CD4-positive, alpha-beta T cell treated with Interferon alpha-2 for 1 hour (primary cell): ENCODE data around the gene BCAS3.

Experiments used
- DNase-seq, 2 donors: peaks; one replicate each; pipeline ENCODE4 v3.0.0-alpha.2; 2020 to 2022

Gene BCAS3

DNA sequence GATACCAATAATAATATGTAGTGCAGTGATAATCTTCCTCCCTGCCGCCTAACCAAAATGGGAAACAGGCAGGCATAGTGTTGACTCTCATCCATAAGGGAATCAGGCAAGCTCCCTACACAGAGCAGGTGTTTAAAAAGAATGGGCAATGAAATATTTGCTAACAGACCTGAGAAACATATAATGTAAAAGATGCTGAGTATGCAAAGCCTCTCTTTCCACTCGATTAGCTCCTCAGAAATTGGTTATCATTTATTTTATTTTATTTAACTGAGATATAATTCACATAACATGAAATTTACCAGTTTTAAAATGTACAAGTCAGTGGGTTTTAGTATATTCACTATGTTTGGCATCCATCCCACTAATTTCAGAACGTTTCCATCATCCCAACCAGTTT lies 404.3 kb downstream of the BCAS3 start:
- DNase-seq = no peak

- no peak for DNase-seq
Observed at GRCh38 chr17:61084260-61084659, 406.6 kb downstream of the BCAS3 start.

GRCh38 chr17:61087024-61087423 lies 409.4 kb downstream of the BCAS3 start:
- no peak for DNase-seq

DNA sequence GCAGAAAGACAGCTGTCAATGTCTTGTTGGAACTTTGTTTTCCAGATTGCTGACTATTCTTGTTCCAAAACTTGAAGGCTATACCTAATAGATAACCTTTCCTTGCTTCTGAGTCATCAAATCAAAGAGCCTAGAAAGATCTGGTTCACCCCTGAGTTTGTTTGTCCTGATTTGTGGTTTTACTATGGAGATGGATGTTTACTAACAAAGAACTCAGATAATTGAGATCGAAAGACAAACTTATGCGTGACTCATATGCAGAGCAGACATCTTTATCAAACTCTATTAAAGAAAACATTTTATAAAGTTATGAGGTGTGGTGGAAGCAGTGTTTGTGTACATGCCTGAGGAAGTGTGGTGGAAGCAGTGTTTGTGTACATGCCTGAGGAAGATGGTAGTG lies 410.9 kb downstream of the BCAS3 start:
- no peak for DNase-seq

DNA sequence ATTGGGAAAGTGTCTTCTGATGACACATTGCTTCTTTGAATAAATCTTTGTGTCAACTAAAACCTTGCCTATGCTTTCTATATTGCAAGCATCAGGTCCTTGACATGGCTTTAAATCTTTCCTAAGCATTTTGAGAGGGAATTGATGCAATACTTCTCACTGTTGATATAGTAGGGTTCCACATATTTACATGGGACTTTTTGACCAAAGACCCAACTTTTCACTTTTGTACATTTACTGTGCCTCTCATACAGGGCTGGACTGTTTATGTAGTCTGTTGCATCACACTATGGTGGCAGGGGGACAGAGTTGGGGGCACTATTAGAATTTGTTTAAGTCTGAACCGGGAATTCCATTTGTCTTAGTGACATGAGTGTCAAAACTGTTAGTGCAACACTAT lies 413.4 kb downstream of the BCAS3 start:
- DNase-seq = no peak

DNA sequence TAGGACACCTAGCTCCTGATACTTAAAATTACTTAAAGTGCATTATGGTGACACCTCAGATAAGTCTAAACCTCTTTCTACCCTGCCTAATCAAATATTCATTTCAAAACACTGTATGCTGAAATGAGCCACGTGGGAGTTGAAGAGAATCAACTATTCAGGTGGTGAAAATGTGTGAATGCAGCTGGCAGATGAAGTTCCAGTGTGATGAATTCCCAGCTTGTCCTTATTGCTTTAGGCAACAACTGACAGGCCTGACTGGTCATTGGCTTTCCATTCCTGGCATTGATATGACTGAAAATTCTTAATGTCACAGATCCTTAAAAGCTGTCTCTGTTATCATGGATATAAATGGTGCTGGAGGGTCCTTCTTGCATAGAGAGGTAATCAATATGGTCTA lies 420.1 kb downstream of the BCAS3 start:
- no peak for DNase-seq

DNA sequence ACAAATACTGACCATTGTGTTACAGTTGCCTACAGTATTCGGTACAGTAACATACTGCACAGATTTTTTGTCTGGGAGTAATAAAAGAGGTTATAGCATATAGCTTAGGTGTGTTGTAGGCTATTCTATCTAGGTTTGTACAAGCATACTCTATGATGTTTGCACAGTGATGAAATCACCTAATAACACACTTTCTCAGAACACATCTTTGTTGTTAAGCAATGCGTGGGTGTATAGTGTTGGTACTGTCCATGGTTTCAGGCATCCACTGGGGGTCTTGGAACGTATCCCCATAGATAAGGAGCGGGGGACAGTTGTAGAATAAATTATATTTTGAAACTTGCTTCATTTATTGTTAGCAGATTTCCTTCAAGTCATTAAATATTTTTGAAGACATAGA lies 428.7 kb downstream of the BCAS3 start:
- no peak for DNase-seq

DNA sequence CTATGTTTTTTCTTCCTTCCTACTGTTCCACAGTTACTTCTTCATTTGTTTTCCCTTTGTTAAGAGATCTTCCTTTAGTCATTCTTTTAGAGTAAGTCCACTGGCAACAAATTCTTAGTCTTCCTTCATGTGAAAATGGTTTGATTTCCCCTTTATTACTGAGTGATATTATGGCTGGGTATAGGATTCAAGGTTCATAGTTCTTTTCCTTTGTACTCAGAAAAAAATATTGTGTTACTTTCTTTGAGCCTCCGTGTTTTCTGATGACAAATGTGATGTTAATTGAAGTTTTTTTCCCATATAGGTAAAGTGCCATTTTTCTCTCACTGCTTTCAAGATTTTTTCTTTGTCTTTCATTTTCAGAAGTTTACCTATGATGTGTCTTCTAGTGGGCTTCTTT lies 438.9 kb downstream of the BCAS3 start:
- DNase-seq = no peak

- DNase-seq = no peak
Observed at GRCh38 chr17:61117983-61118382, 440.3 kb downstream of the BCAS3 start.

DNA sequence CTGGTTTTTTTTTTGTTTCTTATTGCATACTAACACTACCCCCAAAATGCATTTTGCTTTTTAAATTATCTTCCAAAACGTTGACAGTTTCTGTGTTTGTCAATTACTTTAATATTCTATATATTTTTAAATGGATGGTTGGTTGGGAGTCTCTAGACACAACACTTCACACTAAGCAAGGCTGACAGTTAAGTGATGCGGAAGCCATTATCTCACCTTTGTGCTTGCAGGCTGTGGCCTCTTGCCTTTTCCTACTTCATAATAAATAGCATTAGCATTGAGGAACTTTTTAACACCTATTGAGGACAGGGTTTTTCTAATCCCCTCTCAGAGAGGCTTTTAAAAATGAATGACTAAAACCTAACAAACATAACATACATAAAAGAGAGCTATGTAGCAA lies 441.2 kb downstream of the BCAS3 start:
- DNase-seq = no peak

- no peak for DNase-seq
Observed at GRCh38 chr17:61122326-61122913, 444.8 kb downstream of the BCAS3 start.

DNA sequence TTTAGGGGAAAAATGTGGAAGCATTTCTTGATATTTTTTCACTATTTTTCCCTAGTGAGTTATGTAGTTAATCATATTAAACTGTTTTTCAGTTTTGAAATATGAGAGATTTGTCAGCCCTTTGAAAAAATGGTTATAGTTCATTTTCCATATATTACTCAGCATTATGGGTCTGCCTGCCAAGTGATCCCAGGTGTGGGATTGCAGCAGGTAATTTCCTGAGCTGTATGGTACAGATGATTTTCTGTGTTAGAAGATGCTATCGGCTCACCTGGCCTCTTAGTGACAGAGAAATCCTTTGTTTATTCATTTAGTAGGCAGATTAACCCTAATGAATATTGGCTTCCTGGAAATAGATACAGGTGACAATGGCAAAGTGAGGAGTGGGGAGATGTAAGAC lies 446.9 kb downstream of the BCAS3 start:
- no peak for DNase-seq

DNA sequence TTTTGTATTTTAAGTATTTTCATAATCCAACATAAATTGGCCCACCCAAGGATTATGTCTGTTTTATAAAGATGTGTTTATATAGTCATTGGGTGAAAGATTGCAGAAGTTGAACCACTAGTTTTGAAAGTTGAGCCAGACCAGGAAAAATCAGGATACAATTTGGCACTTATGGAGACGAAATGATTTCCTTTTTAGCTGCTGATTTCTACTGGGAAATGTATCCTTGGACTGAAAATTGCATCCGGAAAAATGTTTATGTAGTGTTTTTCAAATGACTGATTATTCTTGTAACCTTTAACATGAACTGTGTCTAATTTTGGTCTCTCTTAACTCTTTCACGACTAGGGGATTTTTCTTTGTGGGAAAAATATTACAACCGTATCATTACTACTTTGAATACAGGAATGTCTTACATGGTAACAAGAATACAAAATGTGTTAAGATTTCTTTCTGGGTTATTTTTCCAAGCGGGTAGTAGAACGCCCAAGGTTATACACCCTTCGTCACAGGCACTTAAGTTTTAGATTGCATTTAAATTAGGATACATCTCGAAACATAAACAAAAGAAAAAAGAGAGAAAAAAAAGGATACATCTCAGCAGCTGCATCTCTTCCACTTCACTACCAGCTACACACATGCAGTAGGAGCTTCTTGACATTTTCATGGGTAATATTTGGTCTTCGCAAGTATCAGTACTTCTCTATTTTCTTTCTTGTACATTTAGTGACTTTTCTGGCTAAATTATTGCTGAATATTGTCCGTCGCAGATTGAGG lies 449.0 kb downstream of the BCAS3 start:
- DNase-seq = no peak

DNA sequence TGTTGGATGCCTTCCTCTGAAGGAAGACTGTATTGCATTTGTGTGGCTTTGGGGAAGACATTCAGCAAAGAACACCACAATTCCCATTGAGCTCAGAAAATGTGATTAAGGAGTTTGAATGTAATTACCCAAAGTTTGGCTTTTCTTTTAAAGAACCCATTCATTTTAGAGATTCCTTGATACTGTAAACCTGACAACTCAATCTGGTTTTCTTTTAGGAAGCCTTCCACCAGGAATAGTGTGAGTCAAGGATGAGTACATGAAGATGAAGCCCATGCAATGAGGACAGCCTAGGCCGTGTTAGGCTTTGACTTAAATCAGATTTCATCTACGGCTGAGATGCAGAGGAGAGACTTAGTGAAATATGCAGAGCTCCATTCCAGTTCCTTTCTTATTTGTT lies 450.3 kb downstream of the BCAS3 start:
- DNase-seq = no peak

GRCh38 chr17:61128661-61129115 lies 451.0 kb downstream of the BCAS3 start:
- DNase-seq = no peak

DNA sequence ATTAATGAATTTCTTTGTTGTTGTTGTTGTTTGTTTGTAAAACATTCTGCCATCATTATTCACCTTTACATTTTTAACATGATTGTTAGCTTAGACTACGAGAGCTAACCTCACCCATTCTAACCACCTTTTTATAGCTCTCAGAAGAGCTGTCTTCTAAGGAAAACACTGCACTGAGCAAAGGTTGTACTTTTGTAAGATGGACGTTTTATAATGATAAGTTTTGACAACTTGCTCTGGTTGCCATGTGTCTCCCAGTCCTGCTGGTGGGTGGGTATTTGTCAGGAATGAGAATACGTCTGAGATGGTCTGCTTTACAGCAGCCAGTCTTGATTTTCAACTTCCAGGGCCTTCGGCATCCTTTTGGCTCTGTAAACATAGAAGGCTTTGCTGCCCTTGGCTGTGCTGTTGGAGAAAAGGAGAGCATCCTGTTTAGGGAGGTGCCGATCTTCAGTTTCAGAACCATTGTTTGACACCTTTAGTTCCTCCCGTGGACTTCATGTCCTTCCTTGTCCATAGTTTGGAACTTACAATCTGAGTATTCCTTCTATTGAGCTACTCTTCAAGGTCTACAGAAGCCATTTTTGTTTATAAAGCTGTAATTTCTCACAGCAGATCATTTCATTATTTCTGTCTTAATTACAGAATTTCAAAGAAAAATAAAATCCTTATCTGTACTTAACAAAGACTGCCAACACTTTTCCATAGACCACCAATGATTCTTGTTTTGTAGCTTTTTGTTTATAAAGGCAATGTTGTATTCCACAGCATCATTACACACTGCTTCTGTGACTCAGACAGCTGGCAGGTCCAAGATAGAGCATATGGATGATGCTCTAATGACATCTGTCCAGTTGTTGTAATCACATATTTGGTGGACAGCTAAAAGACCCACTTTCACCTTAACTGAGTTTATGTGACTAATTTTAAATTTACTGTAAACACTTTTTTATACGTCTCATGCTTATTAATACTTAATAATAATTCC lies 451.9 kb downstream of the BCAS3 start:
- no peak for DNase-seq

- no peak for DNase-seq
Observed at GRCh38 chr17:61130330-61130729, 452.7 kb downstream of the BCAS3 start.

DNA sequence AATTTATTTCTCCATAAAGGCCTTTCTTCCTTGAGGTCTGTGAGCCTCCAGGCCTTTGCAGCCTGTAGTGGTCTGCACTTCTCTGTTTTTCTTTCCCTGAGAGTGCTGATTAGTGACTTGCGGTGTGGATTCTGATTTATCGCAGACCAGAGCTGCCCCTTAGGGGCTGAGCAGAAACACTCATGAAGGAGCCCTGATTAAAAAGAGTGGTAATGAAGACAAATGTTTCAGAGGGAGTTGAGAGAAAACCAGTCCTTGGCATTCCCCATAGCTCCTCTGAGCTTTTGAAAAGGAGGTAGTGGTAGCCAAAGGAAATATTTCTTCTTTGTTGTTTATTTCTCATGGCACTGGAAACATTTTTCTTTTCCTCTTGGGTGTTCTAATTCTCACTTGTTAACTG lies 453.9 kb downstream of the BCAS3 start:
- no peak for DNase-seq

GRCh38 chr17:61132524-61132923 lies 454.9 kb downstream of the BCAS3 start:
- DNase-seq = no peak

DNA sequence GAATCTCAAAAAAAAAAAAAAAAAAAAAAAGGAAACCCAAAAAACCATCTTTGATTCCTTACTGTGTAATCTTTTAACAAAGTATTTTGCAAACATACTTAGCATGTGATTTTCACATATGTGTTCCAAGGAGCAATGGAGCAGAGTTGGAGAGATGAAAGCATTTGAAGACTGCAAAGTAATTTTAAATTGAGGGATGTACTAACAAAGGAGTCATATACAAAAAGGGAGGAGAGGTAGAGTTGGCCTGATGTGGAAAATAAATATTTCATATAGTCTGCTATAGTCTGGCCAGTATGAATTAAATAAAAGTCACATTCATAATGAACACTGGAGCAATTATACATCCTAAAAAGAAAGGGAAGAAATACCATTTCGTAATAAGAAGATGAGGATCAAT lies 456.2 kb downstream of the BCAS3 start:
- no peak for DNase-seq

GRCh38 chr17:61134551-61135235 lies 457.0 kb downstream of the BCAS3 start:
- no peak for DNase-seq

DNA sequence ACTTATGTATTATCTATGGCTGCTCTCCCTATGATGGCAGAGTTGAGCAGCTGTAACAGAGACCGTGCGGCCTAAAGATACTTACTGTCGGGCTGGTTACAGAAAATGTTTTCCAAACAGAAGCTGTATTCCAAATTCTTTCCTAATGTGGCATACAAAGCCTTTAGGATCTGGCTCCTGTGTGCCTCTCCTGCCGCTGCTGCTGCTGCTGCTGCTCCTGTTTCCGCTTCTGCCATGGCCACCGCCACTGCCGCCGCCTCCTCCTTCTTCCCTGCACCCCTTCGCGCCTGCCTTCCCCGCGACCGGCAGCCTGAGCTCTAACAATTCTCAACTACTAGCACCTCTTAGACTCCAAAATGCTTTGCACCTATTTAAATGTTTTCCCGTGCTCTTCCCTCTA lies 458.1 kb downstream of the BCAS3 start:
- DNase-seq = no peak

DNA sequence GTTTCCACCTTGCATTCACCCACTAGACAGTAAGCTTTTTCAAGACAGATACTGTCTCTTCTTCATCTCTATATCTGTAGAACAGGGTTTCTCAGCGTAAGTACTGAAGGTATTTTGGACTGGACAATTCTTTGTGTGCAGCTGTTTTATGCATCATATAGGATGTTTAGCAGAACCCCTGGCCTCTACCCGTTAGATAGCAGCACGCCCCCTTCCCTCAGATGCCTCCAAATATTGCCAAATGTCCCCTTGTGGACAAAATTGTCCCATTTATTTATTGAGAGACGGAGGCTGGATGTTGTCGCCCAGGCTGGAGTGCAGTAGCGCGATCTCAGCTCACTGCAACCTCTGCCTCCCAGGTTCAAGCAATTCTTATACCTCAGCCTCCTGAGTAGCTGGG lies 458.6 kb downstream of the BCAS3 start:
- DNase-seq = no peak
